GM21360 (cell line): Measurements from ENCODE around the gene ZDHHC8.

ENCODE experiments used
- ATAC-seq: cut with Tn5 transposase; IDR thresholded peaks from one replicate; pipeline ENCODE4 v1.9.1; 2021; ENCODE audit warnings: mild to moderate bottlenecking, moderate library complexity; ENCODE audit not compliant: unreplicated experiment

Gene ZDHHC8

DNA sequence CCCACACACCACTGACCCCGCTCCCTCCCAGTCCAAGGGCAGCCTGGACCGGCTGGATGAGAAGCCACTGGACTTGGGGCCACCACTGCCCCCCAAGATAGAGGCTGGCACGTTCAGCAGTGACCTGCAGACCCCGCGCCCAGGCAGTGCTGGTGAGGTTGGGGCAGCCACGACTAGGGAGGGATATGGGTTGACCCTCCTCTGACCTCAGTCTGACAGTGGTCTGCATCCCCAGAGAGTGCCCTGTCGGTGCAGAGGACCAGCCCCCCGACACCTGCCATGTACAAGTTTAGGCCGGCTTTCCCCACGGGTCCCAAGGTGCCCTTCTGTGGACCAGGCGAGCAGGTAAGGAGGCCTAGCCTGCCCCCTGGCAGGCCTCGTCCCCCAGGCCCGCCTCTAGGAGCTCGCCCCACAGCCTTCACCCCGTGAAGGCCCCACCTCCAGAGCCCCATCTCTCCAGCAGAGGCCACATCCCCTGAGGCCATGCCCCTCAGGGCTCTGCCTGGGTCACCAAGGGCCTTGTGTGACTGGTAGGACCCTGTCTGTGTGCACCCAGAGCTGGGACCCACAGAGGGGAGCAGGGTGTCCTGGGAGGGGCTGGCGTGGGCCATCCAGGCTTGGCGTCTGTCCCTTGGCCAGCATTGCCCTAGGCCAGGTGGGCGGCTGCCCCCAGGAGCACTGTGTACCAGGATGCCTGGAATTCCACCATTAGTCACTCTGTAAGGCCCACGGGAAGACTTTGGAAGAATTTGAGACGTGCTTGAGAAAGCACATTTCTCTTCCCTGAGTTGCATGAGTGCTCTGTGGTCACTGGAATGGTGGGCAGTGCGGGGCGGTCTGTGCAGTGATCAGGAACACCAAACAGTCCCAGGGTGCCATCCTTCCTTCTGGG is 9.8 kb downstream of the ZDHHC8 start:
- no peak for ATAC-seq

DNA sequence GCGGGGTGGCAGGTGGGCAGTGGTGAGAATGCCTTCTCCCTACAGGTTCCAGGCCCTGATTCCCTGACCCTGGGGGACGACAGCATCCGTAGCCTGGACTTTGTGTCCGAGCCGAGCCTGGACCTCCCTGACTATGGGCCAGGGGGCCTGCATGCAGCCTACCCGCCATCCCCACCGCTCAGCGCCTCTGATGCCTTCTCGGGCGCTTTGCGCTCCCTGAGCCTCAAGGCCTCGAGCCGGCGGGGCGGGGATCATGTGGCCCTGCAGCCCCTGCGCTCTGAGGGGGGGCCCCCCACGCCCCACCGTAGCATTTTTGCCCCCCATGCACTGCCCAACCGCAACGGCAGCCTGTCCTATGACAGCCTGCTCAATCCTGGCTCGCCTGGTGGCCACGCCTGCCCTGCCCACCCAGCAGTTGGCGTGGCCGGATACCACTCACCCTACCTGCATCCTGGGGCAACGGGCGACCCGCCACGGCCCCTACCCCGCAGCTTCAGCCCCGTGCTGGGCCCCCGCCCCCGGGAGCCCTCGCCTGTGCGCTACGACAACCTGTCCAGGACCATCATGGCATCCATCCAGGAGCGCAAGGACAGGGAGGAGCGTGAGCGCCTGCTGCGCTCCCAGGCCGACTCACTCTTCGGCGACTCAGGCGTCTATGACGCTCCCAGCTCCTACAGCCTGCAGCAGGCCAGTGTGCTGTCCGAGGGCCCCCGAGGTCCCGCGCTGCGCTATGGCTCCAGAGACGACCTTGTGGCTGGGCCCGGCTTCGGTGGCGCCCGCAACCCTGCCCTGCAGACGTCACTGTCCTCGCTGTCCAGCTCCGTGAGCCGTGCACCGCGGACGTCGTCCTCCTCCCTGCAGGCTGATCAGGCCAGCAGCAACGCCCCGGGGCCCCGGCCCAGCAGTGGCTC is 11.4 kb downstream of the ZDHHC8 start:
- no peak for ATAC-seq

DNA sequence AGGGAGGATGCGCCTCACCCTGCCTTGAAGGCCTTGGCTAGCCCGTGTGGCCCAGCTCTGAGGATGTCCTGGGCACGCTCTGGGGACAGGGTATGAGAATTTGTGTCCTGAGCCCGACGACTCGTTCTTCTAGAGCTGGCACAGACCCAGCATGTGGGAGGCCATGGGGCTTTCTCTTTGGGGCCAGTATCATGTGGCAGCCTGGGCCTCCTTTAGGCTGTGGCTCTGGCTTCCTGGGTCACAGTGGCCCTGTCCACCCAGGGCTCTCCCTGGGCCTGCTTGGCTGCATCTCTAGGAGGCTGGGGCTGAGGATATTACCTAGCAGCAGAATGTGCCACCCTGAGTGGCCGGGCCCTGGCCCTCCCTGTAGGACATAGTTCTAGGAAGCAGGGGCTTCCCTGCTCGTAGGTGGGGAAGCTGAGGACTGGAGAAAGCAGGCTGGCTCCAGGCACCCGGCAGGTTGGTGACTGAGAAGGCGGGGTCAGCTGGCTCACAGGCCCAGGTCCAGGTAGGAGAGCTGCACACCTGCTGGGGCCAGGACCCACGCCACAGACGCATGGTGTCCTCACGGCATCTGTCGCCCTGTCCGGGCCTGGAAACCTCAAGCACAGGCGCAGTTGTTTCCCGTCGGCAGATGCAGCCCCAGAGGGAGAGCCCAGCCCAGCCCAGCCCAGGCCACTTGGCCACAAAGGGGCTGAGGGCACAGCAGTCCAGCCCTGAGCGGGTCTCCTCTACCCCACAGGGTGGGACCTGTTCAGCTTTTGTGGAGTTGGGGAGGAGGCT is 12.5 kb downstream of the ZDHHC8 start:
- no peak for ATAC-seq

DNA sequence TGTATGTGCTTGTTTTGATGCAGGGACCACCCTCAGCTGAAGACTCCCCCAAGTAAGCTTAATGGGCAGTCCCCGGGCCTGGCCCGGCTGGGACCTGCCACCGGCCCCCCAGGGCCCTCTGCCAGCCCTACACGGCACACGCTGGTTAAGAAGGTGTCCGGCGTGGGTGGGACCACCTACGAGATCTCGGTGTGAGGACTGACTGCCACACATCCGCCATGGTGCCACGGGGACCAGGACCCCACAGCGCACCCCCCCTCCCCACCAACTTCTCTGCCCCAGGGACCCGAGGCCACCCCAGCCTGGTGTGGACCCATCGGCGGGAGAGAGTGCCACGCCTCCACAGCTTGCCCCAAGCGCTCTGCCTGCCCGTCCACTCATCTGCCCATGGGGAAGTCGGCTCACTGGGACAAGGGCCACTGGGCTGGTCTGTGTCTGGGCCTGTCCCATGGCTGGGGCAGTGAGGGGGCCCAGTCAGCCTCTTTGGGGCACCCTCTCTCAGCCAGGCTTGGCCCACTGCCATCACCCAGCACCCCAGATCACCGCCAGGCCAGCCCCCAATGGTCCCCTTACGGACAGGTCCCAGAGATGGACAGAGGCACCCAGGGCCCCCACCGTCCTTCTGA is 13.7 kb downstream of the ZDHHC8 start:
- no peak for ATAC-seq

DNA sequence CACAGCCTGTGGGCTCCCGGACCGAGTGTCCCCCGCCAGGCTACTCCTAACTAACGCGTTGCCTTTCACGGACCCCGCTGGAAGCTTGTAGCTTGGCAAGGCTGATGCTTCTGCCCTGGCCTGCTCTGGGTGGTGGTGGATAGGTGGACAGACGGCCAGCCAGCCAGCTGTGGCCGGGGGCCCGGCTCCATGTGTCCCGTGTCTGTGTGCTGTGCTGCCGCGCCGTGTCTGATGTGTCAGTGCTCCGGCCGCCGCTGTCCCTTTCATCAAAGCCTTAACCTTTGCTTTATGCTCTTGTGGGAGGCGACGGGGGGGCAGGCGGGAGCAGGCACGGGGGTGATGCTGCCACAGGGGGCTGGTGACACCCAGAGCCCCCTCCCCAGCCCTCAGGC is 14.2 kb downstream of the ZDHHC8 start:
- no peak for ATAC-seq

DNA sequence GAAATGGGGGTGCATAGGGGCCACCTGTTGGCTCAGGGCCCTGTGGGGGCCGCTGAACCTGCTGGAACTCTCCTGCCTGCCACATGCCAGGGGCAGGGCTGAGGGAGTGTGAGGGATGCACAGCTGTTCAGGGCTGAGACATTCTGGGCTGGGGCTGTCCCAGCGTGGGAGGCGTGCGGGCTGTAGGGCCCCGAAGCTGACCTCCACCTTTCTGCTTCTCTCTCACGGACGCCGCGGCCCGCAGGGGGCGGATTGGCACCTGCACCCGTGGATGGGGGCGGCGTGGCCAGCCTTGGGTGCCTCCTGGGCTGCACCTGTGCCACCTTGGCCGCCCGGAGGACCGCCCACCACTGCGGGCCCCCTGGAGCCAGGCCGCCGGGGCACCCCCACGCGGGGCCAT is 15.2 kb downstream of the ZDHHC8 start:
- no peak for ATAC-seq

DNA sequence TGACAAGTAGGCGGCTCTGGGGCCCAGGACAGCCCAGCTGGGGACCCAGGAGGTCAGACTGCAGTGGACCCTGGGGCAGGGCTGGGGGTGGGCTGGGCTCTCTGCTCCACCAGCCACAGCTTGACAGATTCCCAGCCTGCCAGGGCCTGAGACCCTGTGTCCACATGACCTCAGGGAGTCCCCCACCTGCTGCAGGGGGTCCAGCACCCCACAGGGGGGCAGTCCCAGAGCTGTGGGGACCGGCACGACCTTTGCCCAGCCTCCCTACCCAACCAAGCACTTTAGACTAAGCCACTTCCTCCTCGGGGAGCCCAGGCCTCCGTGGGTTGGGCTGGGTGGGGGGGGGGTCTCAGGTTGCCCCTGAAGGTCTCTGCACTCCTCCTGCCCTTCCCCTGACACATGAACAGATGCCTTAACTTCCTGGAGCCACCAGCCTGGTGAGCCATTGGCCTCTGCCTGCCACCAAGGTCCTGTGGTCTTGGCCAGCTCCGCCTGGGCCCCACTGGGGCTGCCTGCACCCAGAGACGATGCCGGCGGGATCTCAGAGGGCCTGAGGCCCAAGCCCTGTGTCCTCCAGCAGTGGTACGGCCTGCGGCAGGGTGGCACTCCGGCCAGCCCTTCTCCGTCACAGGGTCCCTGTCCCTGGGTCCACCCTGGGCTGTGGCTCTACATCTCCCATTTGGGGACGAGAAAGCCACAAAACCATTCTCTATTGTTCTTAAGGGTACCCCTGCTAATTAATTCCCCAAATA is 15.8 kb downstream of the ZDHHC8 start:
- no peak for ATAC-seq

DNA sequence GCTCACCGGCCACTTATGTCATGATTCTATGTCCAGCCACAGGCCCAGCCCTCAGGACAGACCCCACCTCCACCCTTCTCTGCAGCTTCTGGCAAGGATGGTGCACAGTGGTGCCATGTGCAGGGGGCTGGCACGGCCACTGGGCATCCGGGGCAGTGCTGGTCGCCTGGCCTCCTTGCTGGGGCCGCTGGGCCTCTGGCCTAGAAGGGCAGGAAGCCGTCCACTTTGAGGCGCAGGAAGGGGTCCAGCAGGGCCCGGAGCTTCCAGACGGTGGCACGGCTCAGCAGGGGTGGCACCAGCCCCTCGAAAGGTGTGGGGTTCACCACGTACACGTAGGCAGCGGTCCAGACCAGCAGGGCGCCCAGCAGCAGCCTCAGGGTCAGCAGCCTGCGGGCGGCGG is 16.8 kb downstream of the ZDHHC8 start:
- ATAC-seq = no peak

DNA sequence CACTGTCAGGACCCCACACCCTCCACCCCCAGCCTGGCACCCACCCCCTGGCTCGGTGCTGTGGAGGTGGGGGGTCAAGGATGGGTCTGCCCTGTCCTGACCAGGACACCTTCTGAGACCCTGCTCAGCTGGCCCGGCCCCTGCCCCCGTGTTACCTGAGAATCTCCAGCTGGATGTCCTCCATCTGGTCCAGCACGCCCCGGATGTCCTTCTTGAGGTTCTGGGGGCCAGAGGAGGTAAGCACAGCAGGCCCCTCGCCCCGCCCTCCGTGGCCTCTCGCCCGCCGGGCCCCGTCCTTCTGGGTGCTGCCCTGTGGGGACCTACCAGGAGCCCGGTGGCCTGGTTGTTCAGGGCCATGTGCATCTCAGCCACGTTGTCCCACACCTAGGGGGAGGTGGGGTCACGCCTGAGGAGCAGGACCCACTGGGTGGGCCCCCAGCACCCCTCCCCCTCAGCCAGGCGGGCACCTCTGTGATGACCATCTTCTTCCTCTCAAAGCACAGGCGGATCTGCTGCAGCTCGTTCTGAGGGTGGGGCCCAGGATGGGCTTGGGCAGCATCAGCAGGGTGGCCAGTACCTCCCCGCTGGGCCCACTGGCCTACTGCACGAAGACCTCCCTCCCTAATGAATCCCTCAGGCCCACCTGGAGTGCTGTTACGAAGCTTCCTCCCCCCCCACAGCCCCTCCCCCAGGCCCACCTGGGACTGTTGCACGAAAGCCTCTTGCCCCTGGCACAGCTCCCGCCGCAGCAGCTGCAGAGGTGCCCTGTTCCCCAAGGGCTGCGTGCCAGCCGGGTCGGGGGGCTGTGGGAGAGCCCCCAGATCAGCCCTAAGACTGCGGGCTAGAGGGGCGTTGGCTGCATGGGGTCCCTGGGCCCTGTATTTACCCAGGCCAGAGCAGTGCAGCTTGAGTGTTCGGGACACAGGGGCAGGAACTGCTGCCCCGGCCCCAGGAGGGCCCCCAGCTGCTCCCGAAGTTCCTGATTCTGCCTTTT is 17.9 kb downstream of the ZDHHC8 start:
- ATAC-seq = no peak

DNA sequence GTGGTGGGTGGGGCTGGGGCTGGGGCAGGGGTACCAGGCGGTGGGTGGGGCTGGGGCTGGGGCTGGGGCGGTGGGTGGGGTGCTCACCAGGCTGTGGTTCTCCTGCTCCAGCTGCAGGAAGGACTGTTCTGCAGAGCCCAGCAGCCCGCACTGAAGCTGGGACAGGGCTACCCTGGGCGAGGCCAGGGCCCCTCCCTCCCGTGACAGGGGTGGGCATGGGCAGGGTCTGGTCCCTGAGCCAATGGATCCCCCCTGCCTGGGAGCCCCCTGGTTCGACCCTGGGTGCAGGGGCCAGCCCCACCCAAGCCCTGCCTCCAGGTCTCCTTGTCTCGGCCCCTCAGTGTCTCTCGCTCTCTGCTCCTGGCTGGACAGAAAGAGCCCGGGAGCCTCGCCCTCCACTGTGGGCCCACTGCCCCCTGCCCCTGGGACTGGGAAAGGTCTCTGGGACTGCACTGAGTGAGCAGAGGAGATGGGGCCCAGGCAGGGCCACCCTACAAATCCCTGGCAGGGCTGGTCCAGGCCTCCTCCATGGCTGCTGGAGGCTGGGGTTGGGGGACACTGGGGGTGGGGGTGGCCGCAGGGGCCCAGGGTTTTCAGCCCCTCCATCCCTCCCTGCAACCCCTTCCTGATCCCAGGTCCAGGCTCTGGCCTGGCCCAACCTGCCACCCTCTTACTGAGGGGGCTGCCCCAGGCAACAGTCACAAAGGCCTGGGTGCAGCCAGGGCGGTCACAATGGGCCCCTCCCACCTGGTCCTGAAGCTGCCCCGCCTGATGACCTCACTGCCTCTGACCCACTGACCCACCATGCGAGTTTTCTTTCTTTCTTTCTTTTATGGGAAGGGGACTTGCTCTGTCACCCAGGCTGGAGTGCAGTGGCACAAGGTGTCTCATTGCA is 19.0 kb downstream of the ZDHHC8 start, which contains the start of gene CCDC188:
TSS of gene CCDC188 (minus strand) at position 675 of the 895 bp plus-strand sequence. CDS start at position 606, 69 bp downstream.
- no peak for ATAC-seq

DNA sequence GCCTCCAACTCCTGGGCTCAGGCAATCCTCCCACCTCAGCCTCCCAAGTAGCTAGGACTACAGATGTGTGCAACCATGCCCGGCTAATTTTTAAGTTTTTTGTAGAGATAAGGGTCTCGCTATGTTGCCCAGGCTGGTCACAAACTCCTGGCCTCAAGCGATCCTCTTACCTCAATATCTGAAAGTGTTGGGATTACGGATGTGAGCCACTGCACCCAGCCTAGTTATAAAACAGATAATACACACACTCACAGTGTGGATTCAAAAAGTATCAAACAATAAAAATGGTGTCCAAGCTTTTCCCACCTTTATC is 19.6 kb downstream of the ZDHHC8 start:
- ATAC-seq = no peak

DNA sequence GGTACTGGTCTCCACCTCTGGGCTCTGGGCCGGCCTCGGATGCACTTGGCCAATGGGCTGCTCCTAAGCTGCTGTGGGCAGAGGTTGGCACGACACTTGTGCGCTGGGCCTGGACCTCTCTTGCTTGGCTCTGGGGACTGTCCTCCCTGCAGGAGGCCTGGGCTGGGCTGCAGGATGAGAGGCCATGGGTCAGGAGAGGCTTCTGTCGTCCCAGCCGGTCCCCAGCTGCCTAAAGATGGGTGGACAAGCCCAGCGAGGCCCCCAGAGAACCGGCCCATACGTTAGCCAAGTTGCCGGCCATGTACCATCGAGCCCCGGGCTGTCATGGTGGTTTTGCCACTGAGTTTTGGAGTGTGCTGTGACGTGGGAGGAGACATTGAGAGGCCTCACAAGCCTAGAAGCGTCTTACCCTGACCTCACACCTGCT is 20.9 kb downstream of the ZDHHC8 start:
- ATAC-seq = no peak

DNA sequence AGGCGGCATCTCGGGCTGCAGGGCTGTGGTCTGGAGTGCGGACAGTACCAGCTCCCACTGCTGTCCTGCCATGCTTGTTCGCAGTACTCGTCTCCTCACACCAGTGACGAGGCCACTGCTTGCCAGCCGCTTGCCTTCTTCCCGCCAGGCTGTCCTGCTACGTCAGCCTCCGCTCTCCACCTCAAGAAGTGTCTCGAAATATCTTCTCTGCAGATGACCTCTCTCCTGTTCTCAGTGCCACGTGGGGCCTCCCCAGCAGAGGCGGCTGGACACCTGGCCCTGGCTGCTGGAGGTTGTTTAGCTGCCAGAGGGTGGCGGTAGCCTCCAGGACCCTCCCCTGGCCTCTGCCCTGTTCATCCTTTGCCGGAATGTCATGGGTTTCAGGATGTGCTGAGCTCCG is 22.3 kb downstream of the ZDHHC8 start:
- ATAC-seq = no peak

DNA sequence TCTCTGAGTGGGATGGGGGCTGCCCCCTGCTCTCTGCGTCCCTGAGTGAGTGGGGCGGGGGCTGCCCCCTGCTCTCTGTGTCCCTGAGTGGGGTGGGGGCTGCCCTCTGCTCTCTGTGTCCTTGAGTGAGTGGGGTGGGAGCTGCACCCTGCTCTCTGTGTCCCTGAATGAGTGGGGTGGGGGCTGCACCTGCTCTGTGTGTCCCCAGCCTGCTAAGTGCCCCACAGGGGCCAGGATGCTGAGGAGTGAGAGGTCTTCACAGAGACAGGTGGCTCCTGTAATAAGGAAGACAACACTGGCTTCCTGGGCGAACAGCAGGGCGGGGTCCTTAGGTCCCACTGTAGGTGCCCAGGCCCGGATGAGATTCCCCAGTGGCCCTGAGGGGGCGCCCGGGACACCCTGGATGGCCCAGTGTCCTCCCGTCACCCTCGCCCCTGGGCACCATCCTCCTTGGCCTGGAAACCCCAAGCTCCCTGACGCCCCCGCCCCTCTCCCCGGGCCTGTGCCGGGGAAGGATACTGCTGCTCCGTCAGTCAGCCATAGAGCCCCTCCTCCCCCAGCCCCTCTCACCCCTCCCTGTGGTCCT is 23.1 kb downstream of the ZDHHC8 start:
- no peak for ATAC-seq

DNA sequence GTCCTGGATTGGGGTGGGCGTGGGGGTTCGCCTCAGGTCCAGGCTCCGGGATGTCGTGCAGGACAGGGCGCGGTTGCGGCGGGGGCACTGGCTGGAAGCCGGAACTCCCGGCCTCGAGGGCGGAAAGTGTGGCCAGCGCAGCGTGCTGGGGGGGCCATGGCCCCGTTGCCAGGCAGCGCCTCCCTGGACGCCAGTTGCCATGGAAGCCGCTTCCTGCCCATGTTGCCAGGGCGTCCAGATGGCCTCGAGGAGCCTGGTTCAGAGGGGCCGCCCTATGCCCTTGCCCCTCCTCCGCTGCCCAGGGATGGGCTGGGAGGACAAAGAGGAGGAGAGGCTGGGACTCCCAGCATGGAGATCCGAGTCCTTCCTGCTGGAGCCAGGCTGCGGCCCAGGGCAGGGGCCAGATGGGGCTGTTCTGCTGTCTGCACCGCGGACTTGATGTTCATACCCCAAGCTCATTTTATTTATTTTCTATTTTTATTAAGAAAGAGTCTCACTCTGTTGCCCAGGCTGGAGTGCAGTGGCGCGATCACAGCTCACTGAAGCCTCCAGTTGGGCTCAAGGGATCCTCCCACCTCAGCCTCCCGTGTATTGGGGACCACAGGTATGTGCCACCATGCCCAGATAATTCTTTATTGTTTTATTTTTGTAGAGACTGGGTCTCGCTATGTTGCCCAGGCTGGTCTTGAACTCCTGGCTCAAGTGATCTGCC is 23.9 kb downstream of the ZDHHC8 start:
- no peak for ATAC-seq

DNA sequence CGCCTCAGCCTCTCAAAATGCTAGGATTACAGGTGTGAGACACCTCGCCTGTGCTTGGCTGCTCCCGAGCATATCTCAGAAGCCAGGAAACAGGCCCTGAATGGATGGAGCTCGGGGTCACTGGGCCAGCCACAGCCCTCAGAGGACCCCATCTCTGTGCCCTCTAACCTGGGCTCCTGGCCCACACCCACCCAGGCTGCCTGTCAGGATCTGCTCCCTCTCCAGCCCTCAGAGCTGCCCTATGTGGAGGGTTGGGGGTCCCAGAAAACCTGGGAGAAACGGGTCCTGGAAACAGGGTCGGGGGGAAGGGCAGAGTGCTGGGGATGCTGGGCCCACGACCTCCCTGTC is 24.4 kb downstream of the ZDHHC8 start:
- no peak for ATAC-seq
